ENCODE data around the gene PLEKHA7.

The PLEKHA7 gene

DNA sequence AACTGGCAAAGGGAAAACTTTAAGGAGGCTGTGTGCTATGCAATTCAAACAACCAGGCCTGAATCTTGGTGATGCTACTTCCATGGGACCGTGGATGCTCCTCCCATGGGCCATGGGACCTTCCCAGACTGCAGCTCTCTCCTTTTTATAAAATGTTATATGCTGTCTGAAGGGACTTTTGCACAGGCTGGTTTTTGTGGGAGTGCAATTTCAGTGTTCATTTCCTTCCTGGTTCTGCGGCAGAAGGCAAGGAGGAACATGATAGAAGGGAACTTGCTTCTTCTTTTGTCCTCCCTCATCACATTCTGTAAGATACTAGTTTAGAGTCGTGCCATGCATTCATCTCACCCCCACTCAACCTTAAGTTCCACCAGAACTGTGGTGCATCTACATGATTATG is 206.9 kb downstream of the PLEKHA7 start:
- peak overlapping the region; percentile 46 for H3K27ac ChIP-seq
- TF ChIP-seq, protein P1, sequence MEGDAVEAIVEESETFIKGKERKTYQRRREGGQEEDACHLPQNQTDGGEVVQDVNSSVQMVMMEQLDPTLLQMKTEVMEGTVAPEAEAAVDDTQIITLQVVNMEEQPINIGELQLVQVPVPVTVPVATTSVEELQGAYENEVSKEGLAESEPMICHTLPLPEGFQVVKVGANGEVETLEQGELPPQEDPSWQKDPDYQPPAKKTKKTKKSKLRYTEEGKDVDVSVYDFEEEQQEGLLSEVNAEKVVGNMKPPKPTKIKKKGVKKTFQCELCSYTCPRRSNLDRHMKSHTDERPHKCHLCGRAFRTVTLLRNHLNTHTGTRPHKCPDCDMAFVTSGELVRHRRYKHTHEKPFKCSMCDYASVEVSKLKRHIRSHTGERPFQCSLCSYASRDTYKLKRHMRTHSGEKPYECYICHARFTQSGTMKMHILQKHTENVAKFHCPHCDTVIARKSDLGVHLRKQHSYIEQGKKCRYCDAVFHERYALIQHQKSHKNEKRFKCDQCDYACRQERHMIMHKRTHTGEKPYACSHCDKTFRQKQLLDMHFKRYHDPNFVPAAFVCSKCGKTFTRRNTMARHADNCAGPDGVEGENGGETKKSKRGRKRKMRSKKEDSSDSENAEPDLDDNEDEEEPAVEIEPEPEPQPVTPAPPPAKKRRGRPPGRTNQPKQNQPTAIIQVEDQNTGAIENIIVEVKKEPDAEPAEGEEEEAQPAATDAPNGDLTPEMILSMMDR (conservative IDR thresholded peaks at IDR 0.05), result no peak

DNA sequence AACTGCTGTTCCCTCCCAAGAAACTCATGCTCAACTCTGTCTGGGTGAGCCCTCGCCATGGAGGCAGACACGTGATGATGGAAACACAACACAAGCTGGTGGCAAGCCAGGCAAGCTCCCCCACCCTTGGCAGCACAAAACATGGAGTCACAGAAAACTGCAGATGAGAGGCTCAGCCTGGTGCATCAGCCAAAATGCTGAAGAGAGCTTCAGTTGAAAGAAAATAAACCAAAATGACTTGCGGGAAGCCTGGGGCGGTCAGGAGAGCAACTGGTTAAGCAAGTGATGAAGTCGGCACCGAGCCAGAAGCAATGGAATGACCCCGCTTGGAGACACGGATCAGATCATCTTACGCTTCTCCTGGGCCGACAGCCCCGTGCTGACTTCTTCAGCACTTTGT is 207.4 kb downstream of the PLEKHA7 start:
- peak overlapping the region; percentile 46 for H3K27ac ChIP-seq
- TF ChIP-seq, protein P1 (conservative IDR thresholded peaks at IDR 0.05), result no peak

DNA sequence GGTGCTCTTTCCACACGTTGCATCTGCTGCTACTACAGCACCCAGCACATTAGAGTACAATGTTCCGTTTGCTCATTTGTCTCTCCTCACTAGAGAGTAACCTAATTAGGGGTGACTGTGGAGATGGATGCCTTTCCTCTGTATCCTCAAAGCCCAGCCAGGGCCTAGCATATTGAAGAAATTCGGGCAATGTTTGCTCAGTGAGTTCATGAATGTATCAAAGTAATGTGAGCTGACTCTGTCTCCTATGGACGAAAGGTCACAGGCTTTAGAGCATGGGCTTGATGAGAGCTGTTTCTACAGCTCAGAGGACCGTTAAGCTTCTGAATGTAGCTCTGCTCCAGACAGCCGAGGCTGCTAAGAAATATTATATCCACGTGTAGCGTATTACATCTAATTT is 208.3 kb downstream of the PLEKHA7 start:
- TF ChIP-seq, protein P1 (conservative IDR thresholded peaks at IDR 0.05), result no peak
- peak overlapping the region; percentile 46; the same call in 1 of the 2 replicates for H3K27ac ChIP-seq

DNA sequence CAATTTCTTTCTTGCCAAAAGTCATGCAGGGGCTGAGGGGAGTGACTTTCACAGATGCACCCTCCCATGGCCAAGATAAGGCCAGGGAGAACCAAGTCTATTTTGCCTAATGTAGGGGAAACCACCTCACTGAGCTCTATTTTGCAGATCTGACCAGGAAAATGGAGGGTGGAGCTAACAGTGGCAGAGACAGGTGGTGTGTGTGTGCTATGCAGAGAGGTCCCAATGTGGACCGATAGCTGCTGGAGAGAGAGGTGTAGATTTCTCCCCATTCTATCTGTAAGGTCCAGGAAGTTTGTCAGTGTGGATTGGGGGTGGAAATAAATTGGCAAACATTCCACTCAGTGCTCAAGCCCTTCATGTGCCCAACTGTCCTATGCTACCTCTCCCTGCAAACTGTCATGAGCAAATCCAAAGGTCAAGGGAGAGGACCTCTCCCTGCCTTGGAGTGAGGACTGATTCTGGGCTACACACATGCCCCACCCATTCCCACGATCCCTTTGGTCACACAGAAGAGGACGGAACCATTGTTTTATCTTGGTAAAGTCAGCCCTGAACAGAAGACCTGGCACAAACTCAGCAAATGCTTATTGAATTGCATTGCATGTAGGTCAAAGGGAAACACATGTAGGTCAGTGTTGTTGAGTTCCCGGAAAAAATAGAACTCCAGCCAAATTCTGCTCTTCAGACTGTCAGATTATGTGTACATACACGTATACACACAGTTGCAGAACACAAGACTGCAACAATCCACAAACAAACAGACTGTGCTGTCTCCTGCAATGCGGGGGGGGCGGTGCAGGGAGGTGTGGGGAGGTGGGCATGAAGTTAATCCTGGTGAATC is 209.9 kb downstream of the PLEKHA7 start:
- TF ChIP-seq, protein P1 (conservative IDR thresholded peaks at IDR 0.05), result no peak
- peak overlapping the region; percentile 41 for H3K27ac ChIP-seq

DNA sequence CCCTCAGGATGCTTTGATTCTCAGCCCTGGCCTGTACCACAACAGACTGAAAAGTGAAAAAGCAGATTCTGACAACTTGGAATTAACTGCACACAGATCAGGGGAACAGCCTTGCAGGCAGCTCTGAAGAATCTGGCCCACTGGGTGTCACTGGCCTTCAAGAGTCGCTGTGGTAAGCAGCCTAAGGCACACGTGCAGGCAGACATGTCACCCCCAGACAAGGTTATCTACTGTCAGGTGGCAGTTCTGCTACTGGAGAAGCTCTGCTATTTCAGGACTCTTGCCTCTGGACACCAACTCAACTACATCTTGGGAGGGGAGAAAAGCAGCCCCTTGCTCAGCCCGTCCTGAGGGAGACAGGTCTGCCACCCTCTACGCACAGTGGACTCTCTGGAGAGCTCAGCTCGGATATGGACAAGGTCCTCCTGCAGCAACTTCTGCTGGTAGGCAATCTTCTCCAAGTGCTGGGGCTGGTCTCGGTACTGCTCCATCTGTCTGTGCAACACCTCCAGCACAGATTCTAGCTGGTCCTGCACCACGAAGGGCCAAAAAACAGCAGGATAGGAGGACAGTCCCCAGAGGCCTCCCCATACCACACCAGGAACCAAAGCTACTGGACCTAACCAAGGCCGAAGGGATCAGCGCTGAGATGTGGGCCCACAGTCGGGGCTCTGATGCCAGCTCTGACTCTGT is 212.8 kb downstream of the PLEKHA7 start:
- H3K27ac ChIP-seq, result no peak overlapping the region
- TF ChIP-seq, protein P1 (conservative IDR thresholded peaks at IDR 0.05), result no peak

DNA sequence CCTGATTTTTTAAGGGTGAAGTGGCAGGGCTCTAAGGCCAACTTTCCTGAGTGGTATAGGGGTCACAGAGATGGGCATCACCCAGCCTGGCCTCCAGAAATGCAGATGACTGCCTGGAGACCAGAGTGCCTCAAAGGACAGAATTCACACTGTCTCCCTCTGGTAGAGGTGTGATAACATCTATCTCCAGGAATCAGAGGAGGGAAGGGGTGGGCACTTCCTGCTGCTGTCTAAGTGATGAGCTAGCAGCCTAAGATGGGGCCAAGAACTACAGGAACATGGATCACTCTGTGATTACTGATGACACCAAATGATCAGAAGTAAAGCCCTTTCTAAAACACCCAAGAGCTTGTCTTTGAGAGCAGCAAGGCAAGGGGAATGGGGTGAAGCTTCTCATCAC is 213.8 kb downstream of the PLEKHA7 start:
- H3K27ac ChIP-seq, result no peak overlapping the region
- TF ChIP-seq, protein P1 (conservative IDR thresholded peaks at IDR 0.05), result no peak

DNA sequence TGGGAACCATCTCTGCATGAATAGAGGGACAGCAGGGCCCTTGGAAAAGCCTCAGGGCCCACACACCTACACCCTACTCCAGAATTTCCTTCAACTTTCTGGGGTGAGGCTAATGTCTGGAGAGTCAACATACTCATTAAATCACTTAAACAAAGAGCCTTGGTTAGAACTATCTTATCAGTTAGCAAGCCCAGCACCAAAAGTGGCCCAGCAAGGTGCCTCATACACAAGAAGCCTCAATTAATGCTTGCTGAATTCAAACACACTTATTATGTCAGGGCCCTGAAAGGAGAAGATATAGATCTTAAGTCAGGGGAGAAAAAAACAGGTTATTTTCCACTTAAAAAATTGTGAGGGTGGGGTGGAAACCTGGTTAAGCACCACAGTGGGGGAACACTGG is 214.3 kb downstream of the PLEKHA7 start:
- TF ChIP-seq, protein P1 (conservative IDR thresholded peaks at IDR 0.05), result no peak
- H3K27ac ChIP-seq, result no peak overlapping the region
